GM12878 (cell line): ENCODE results near the gene C1orf115.

Experiments used
- CEBPB ChIP-seq, 2 experiments: fragments of 150-350 bp in 1 of 2; IDR thresholded peaks; 2 replicates each; pipeline ENCODE4 v1.6.1; 2012 to 2014; ENCODE audit warnings: low read depth in 2 of 2, low read length in 2 of 2, borderline replicate concordance in 1 of 2, inconsistent platforms in 1 of 2
- CTCF ChIP-seq, 3 experiments: IDR thresholded peaks in 2 of 3; conservative IDR thresholded peaks in 1 of 3; 2 replicates each; pipeline ENCODE4 v1.5.1; 2011; ENCODE audit warnings: low read depth in 3 of 3, low read length in 3 of 3, mild to moderate bottlenecking in 3 of 3, control low read depth in 2 of 3, moderate library complexity in 2 of 3, inconsistent platforms in 1 of 3, mixed read lengths in 1 of 3; ENCODE audit not compliant: control insufficient read depth in 2 of 3, insufficient read depth in 1 of 3; ENCODE audit errors: extremely low read depth in 1 of 3
- EP300 ChIP-seq, 2 experiments: fragments of 150-350 bp in 1 of 2; IDR thresholded peaks; 2 replicates each; pipeline ENCODE4 v1.6.1; 2011 to 2012; ENCODE audit warnings: low read depth in 2 of 2, low read length in 2 of 2, borderline replicate concordance in 1 of 2, improper control_type of control experiment in 1 of 2, inconsistent platforms in 1 of 2; ENCODE audit not compliant: control insufficient read depth in 1 of 2
- RCOR1 ChIP-seq: conservative IDR thresholded peaks from 2 replicates; pipeline ENCODE4 v1.6.1; 2012; ENCODE audit warnings: low read depth, low read length, improper control_type of control experiment
- YY1 ChIP-seq: IDR thresholded peaks from 2 replicates; pipeline ENCODE4 v1.6.1; 2011; ENCODE audit warnings: low read depth, mild to moderate bottlenecking, low read length

GRCh38 chr1:220703305-220703704 is 13.1 kb downstream of the C1orf115 start:
- TF ChIP-seq CTCF (IDR thresholded peaks at IDR 0.05 in 2 of 3, conservative IDR thresholded peaks at IDR 0.05 in 1 of 3; ENCODE audit: control insufficient read depth in 2 of 3, extremely low read depth in 1 of 3, insufficient read depth in 1 of 3, low read depth in 3 of 3, low read length in 3 of 3) = no peak
- no peak for TF ChIP-seq RCOR1
- no peak for TF ChIP-seq YY1
- TF ChIP-seq EP300 (IDR thresholded peaks at IDR 0.05; ENCODE audit: borderline replicate concordance in 1 of 2, control insufficient read depth in 1 of 2, low read depth in 2 of 2, low read length in 2 of 2) = no peak
- TF ChIP-seq CEBPB (IDR thresholded peaks at IDR 0.05; ENCODE audit: borderline replicate concordance in 1 of 2, low read depth in 2 of 2, low read length in 2 of 2) = no peak
